Erythroblast (primary cell): ENCODE results near the gene HPS5.

Source experiments
- GATA1 ChIP-seq: IDR thresholded peaks from 2 replicates; pipeline ENCODE4 v1.6.1; 2011; ENCODE audit warnings: low read depth, mild to moderate bottlenecking, control low read depth, low read length, moderate library complexity
- POLR2A ChIP-seq: IDR thresholded peaks from 2 replicates; pipeline ENCODE4 v1.6.1; 2011; ENCODE audit warnings: mild to moderate bottlenecking, low read length

DNA sequence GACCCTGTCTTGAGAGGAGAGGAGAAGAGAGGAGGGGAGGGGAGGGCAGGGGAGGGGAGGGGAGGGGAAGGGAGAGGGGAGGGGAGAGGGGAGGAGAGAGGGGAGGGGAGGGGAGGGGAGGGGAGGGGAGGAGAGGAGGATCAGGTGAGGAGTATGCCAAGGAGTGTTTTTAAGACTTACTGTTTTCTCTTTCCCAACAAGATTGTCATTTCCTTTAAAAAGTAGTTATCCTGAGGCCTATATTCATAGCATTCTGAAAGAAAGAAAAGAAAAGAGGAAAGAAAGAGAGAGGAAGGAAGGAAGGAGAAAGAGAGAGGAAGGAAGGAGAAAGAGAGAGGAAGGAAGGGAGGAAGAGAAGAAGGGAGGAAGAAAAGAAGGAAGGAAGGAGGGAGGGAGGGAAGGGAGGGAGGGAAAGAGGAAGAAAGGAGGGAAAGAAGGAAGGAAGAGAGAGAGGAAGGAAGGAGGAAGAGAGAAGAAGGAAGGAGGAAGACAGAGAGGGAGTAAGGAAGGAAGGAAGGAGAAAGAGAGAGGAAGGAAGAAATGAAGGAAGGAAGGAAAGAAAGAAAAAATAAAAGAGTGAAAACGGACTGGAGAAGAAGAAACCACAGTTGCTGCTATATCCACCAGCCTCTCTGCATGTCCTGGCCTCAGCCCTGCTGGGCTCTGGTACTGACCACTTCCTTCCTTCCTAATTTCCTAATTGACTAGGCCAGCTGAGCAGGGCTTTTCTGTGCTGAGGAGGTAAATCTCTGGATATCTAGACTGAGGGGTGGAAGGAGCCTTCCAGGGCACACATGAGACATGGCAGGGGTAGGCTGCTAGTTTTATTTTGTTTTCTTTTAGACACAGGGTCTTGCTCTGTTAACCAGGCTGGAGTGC lies 57.0 kb downstream of the HPS5 start:
- TF ChIP-seq POLR2A (no peak), GATA1 (no peak)
